ENCODE measurements around the gene DGKG. TPM values are rescaled to one million over a fixed set of nuclear protein-coding genes. Genes with fewer than 3 reads are reported as not detected.

DGKG gene
- total and polyA plus RNA-seq, 8 donors = 0.12 to 26.3 (median 2.7) TPM

DNA sequence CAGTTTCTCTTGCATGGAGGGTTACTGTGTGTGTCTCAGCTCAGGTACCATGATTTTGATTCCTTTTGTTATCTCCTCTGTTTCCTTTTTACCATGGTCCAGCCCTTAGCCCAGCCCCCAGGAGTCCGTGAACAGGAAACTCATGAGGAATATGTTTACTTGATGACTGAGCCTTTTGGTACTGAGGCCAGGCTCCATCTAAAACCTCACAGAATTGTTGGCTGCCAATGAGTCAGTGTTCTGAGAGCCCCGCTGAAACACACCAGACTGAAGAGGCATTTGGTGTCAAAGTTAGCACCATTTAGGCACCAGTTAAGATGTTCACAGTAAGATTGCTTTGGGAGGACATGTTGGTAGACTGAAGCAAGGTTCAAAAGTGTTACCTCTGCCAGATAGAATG, 80.9 kb downstream of the DGKG start:
- H3K9me3 ChIP-seq = no peaks in the 10 kb centered on the region
- peaks cover 0 to 12% (median 5%) of the 10 kb centered on the region in 4 donors for H3K4me1 ChIP-seq
- no peak overlapping the region for H3K4me3 ChIP-seq
- WGBS, 5 donors = 0 to 28% (median 21%) methylated on average over 2 of the region's 2 CpGs
- TF ChIP-seq, protein P1, sequence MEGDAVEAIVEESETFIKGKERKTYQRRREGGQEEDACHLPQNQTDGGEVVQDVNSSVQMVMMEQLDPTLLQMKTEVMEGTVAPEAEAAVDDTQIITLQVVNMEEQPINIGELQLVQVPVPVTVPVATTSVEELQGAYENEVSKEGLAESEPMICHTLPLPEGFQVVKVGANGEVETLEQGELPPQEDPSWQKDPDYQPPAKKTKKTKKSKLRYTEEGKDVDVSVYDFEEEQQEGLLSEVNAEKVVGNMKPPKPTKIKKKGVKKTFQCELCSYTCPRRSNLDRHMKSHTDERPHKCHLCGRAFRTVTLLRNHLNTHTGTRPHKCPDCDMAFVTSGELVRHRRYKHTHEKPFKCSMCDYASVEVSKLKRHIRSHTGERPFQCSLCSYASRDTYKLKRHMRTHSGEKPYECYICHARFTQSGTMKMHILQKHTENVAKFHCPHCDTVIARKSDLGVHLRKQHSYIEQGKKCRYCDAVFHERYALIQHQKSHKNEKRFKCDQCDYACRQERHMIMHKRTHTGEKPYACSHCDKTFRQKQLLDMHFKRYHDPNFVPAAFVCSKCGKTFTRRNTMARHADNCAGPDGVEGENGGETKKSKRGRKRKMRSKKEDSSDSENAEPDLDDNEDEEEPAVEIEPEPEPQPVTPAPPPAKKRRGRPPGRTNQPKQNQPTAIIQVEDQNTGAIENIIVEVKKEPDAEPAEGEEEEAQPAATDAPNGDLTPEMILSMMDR (IDR thresholded peaks at IDR 0.05) = no peak
- TF ChIP-seq EP300 (IDR thresholded peaks at IDR 0.05) = no peak
- no peak for TF ChIP-seq POLR2AphosphoS5 (IDR thresholded peaks at IDR 0.05)
- TF ChIP-seq POLR2A (IDR thresholded peaks at IDR 0.05) = no peak
- no peak for DNase-seq
- no peaks in the 10 kb centered on the region for H3K27me3 ChIP-seq
- no peak overlapping the region for H3K27ac ChIP-seq
- peaks cover 0 to 33% (median 0%) of the 10 kb centered on the region in 4 donors for H3K36me3 ChIP-seq
- intact Hi-C loops (cut with DNase I; ENCODE audit: low total_unique reads) = no loop called here

DNA sequence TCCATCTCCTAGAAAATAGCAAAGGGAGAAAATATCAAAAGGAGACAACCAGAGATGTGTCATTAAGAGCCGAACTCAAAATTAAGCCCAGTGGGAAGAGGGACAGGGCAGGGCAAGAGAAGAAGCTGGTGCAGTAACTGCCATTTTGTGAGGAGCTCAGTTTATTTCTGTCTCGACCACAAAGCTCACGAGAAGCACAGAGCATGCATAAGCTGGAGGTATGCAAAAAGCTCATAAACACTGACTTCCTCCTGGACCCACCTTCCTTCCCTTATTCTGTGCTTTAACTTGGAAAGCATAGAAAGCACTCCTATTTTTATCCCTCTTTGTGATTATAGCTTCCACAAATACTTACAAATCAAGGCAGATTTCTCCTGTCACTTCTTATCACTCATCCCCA, 81.3 kb downstream of the DGKG start:
- no peak for DNase-seq
- 54 to 74% (median 68%) methylated on average over 3 of the region's 3 CpGs for WGBS, 5 donors
- no peaks in the 10 kb centered on the region for H3K9me3 ChIP-seq
- no peaks in the 10 kb centered on the region for H3K27me3 ChIP-seq
- peaks cover 0 to 12% (median 5%) of the 10 kb centered on the region in 4 donors for H3K4me1 ChIP-seq
- TF ChIP-seq POLR2AphosphoS5 (IDR thresholded peaks at IDR 0.05) (no peak), EP300 (IDR thresholded peaks at IDR 0.05) (no peak), POLR2A (IDR thresholded peaks at IDR 0.05) (no peak)
- TF ChIP-seq, protein P1 (IDR thresholded peaks at IDR 0.05) = no peak
- intact Hi-C loops (cut with DNase I; ENCODE audit: low total_unique reads) = no loop called here
- no peak overlapping the region for H3K27ac ChIP-seq
- H3K4me3 ChIP-seq = no peak overlapping the region
- H3K36me3 ChIP-seq = peaks cover 0 to 33% (median 0%) of the 10 kb centered on the region in 4 donors

DNA sequence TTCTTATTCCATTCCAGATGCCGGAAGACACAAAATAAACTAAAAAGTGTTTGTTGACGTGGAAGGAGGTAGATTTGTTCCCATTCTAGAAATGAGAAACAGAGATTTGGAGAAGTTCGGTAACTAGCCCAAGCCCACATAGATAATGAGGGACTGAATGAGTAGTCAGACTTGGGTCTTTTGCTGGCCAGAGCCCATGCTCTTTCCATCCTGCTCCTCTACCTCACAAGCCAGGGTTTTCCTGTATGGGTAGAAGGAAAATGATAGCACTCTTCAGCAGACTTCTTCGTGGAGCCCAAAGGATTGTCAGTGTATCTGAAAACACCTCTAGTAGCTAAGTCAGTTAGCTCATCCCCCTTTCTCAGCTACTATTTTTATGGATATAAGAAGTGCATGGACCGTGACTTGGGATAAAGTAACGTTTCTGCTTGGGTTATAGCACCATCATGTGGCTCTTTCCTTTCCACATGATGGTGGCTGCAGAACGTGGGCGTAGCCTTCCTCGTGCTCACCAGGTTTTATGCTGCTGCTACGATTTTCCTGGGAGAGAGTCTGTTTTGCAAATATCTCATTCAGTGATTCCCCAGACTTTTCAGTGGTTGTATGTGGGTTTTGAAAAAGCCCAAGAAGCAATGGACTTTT, 84.6 kb downstream of the DGKG start:
- Histone ChIP-seq H3K36me3 (peaks cover 0 to 26% (median 0%) of the 10 kb centered on the region in 4 donors), H3K9me3 (no peaks in the 10 kb centered on the region), H3K27me3 (no peaks in the 10 kb centered on the region), H3K27ac (no peak overlapping the region), H3K4me3 (no peak overlapping the region), H3K4me1 (peaks cover 0 to 12% (median 5%) of the 10 kb centered on the region in 4 donors)
- TF ChIP-seq POLR2AphosphoS5 (IDR thresholded peaks at IDR 0.05) = peak in 1 of 3 donors; percentile 7
- TF ChIP-seq, protein P1 (IDR thresholded peaks at IDR 0.05) = peak in 5 of 7 experiments; percentile 17 to 56 (median 22)
- no peak for TF ChIP-seq POLR2A (IDR thresholded peaks at IDR 0.05)
- intact Hi-C loops (cut with DNase I; ENCODE audit: low total_unique reads) = loop anchor here (2.0 kb wide), 1 partner anchor 295 kb away; no protein-coding TSS in a partner anchor
- WGBS, 5 donors = 32 to 44% (median 38%) methylated on average over 10 of the region's 10 CpGs
- peak in 1 of 2 donors; percentile 78 for DNase-seq

DNA sequence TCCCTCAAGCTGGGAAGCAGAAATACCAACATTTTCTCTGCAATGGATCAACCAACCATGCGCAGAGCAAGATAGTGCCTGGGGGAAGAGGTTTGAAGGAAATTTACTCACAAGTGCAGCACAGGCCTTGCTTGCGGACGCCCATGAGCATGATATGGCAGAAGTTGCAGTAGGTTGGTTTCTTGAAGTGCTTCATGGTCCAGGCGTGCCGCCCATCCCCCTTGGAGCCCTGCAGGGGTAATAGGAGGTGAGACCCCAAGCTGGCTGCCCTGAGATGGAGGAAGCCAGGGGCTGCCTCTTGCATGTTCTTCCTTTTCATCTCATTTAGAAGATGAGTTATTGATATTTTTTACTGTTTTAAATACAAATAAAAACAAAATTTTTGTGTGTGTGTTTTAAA, 86.6 kb downstream of the DGKG start:
- 91 to 97% (median 95%) methylated on average over 5 of the region's 5 CpGs for WGBS, 5 donors
- Histone ChIP-seq H3K4me3 (no peak overlapping the region), H3K9me3 (no peaks in the 10 kb centered on the region), H3K36me3 (peaks cover 0 to 31% (median 0%) of the 10 kb centered on the region in 4 donors), H3K27me3 (no peaks in the 10 kb centered on the region), H3K27ac (no peak overlapping the region), H3K4me1 (no peaks in the 10 kb centered on the region)
- no peak for DNase-seq
- TF ChIP-seq POLR2AphosphoS5 (IDR thresholded peaks at IDR 0.05) = no peak
- TF ChIP-seq, protein P1 (IDR thresholded peaks at IDR 0.05) = no peak
- TF ChIP-seq POLR2A (IDR thresholded peaks at IDR 0.05) = no peak
- TF ChIP-seq EP300 (IDR thresholded peaks at IDR 0.05) = no peak
- intact Hi-C loops (cut with DNase I; ENCODE audit: low total_unique reads) = no loop called here
